Endodermal cell (in vitro differentiated cells): ENCODE results near the gene TMEM141. TPM values are rescaled to one million over a fixed set of nuclear protein-coding genes. Genes with fewer than 3 reads are reported as not detected.

Source experiments
- DNase-seq: peaks from one replicate; pipeline ENCODE4 v3.0.0-alpha.2; 2017
- H3K27ac ChIP-seq: 2 replicates; pipeline ENCODE4 v1.5.1; 2013; ENCODE audit warnings: mild to moderate bottlenecking, low read depth, low read length, moderate library complexity
- H3K27me3 ChIP-seq: 2 replicates; pipeline ENCODE4 v1.6.1; 2013; ENCODE audit warnings: mild to moderate bottlenecking, low read length, moderate library complexity; ENCODE audit not compliant: insufficient read depth, control insufficient read depth, poor library complexity, severe bottlenecking
- H3K36me3 ChIP-seq: 2 replicates; pipeline ENCODE4 v1.7.0; 2013; ENCODE audit warnings: mild to moderate bottlenecking, low read length, moderate library complexity; ENCODE audit not compliant: control insufficient read depth, insufficient read depth
- H3K4me1 ChIP-seq: one replicate; pipeline ENCODE4 v1.7.0; 2013; ENCODE audit warnings: low read length; ENCODE audit not compliant: control insufficient read depth, insufficient read depth
- H3K4me3 ChIP-seq: 2 replicates; pipeline ENCODE4 v1.5.1; 2013; ENCODE audit warnings: mild to moderate bottlenecking, low read length, moderate library complexity
- H3K9ac ChIP-seq: 2 replicates; pipeline ENCODE4 v1.6.1; 2013; ENCODE audit warnings: mild to moderate bottlenecking, low read length, moderate library complexity; ENCODE audit not compliant: poor library complexity, severe bottlenecking; ENCODE audit errors: extremely low read depth
- H3K9me3 ChIP-seq: 2 replicates; pipeline ENCODE4 v1.6.1; 2013; ENCODE audit warnings: mild to moderate bottlenecking, low read length, moderate library complexity; ENCODE audit not compliant: control insufficient read depth
- H3K27ac Mint-ChIP-seq: 2 replicates; pipeline ENCODE4 v1.8.0; 2020; ENCODE audit warnings: mixed read lengths
- H3K27me3 Mint-ChIP-seq: 2 replicates; pipeline ENCODE4 v1.8.0; 2021; ENCODE audit warnings: mild to moderate bottlenecking, mixed read lengths; ENCODE audit not compliant: insufficient read depth
- H3K36me3 Mint-ChIP-seq: 2 replicates; pipeline ENCODE4 v1.8.0; 2020; ENCODE audit warnings: low read depth, mixed read lengths
- H3K4me1 Mint-ChIP-seq: 2 replicates; pipeline ENCODE4 v1.8.0; 2020; ENCODE audit warnings: mixed read lengths
- H3K4me3 Mint-ChIP-seq: 2 replicates; pipeline ENCODE4 v1.8.0; 2020; ENCODE audit warnings: mild to moderate bottlenecking, moderate library complexity, mixed read lengths
- H3K9me3 Mint-ChIP-seq: 2 replicates; pipeline ENCODE4 v1.8.0; 2020; ENCODE audit warnings: mild to moderate bottlenecking, mixed read lengths
- CTCF ChIP-seq: fragments of 200-600 bp; sonication (generic); conservative IDR thresholded peaks from 2 replicates; pipeline ENCODE4 v1.5.0; 2021; ENCODE audit warnings: antibody characterized with exemption, mild to moderate bottlenecking
- WGBS, 2 experiments: methylation state at CpG; one replicate each; pipeline versions ENCODE4 v1.1.5 to v1.1.7; 2013; ENCODE audit warnings: missing lambda C conversion rate in 2 of 2, mixed read lengths in 1 of 2; ENCODE audit not compliant: insufficient coverage in 1 of 2, insufficient read length in 1 of 2; 5-methylcytosine and 5-hydroxymethylcytosine counted together
- total RNA-seq, 2 donors: library from RNA; stranded (reverse); fragmentation: NEBNext Ultra II Directional in 1 of 2; extraction: Animal tissue kit (Norgen Biotek cat#: 25700) in 1 of 2; gene quantifications; 2 replicates in 1 of 2; 3 replicates in 1 of 2; pipeline ENCODE4 v1.2.1, GENCODE V29; 2021

Gene TMEM141
- total RNA-seq, 2 donors from 2014 or later, result 215 to 339 TPM

- Histone ChIP-seq H3K27me3 (no peaks in the 10 kb centered on the region), H3K9me3 (no peaks in the 10 kb centered on the region), H3K4me1 (no peaks in the 10 kb centered on the region), H3K4me3 (no peak overlapping the region), H3K27ac (no peak overlapping the region), H3K36me3 (peaks cover 68% of the 10 kb centered on the region), H3K9ac (no peak overlapping the region)
- Mint-ChIP-seq H3K27me3 (no peaks in the 10 kb centered on the region), H3K4me3 (no peak overlapping the region), H3K36me3 (peaks cover 44% of the 10 kb centered on the region), H3K9me3 (no peaks in the 10 kb centered on the region), H3K4me1 (peaks cover 3% of the 10 kb centered on the region), H3K27ac (no peak overlapping the region)
- no peak for DNase-seq
- no peak for TF ChIP-seq CTCF
- 97 to 98% methylated on average over 5 to 17 of the region's 17 CpGs for WGBS, 2 experiments
Measured at GRCh38 chr9:136826188-136826541, 35.0 kb downstream of the TMEM141 start.

GRCh38 chr9:136826703-136827582 lies 35.8 kb downstream of the TMEM141 start:
- DNase-seq, result no peak
- Mint-ChIP-seq H3K4me3 (no peak overlapping the region), H3K27ac (no peak overlapping the region), H3K9me3 (no peaks in the 10 kb centered on the region), H3K4me1 (peaks cover 1% of the 10 kb centered on the region), H3K36me3 (peaks cover 51% of the 10 kb centered on the region), H3K27me3 (no peaks in the 10 kb centered on the region)
- H3K36me3 ChIP-seq, result peaks cover 76% of the 10 kb centered on the region
- WGBS, 2 experiments, result 94 to 96% methylated on average over 18 to 24 of the region's 24 CpGs
- H3K9me3 ChIP-seq, result no peaks in the 10 kb centered on the region
- H3K9ac ChIP-seq, result no peak overlapping the region
- H3K27ac ChIP-seq, result no peak overlapping the region
- TF ChIP-seq CTCF, result no peak
- H3K4me1 ChIP-seq, result no peaks in the 10 kb centered on the region
- no peaks in the 10 kb centered on the region for H3K27me3 ChIP-seq
- no peak overlapping the region for H3K4me3 ChIP-seq

GRCh38 chr9:136827794-136828473 lies 36.8 kb downstream of the TMEM141 start:
- WGBS, 2 experiments, result 95% methylated on average over 8 to 14 of the region's 14 CpGs
- H3K27me3 ChIP-seq, result no peaks in the 10 kb centered on the region

More at GRCh38 chr9:136827794-136828473, 36.8 kb downstream of the TMEM141 start:
- no peak overlapping the region for H3K9ac ChIP-seq
- Mint-ChIP-seq H3K4me3 (no peak overlapping the region), H3K9me3 (no peaks in the 10 kb centered on the region), H3K36me3 (peaks cover 58% of the 10 kb centered on the region), H3K27ac (no peak overlapping the region), H3K27me3 (no peaks in the 10 kb centered on the region), H3K4me1 (no peaks in the 10 kb centered on the region)
- no peak for TF ChIP-seq CTCF
- no peaks in the 10 kb centered on the region for H3K4me1 ChIP-seq
- no peak overlapping the region for H3K4me3 ChIP-seq
- no peak for DNase-seq
- H3K36me3 ChIP-seq, result peaks cover 84% of the 10 kb centered on the region
- H3K27ac ChIP-seq, result no peak overlapping the region
- H3K9me3 ChIP-seq, result no peaks in the 10 kb centered on the region
